ENCODE data around the gene AQP6. TPM values are rescaled to one million over a fixed set of nuclear protein-coding genes. Genes with fewer than 3 reads are reported as not detected.

The AQP6 gene
- total RNA-seq, 1 donor from 2014 or later, result 0.37 TPM

GRCh38 chr12:49949866-49950265, 22.9 kb upstream of the AQP6 start:
- TF ChIP-seq, protein P1, sequence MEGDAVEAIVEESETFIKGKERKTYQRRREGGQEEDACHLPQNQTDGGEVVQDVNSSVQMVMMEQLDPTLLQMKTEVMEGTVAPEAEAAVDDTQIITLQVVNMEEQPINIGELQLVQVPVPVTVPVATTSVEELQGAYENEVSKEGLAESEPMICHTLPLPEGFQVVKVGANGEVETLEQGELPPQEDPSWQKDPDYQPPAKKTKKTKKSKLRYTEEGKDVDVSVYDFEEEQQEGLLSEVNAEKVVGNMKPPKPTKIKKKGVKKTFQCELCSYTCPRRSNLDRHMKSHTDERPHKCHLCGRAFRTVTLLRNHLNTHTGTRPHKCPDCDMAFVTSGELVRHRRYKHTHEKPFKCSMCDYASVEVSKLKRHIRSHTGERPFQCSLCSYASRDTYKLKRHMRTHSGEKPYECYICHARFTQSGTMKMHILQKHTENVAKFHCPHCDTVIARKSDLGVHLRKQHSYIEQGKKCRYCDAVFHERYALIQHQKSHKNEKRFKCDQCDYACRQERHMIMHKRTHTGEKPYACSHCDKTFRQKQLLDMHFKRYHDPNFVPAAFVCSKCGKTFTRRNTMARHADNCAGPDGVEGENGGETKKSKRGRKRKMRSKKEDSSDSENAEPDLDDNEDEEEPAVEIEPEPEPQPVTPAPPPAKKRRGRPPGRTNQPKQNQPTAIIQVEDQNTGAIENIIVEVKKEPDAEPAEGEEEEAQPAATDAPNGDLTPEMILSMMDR (IDR thresholded peaks at IDR 0.05; ENCODE audit: partially characterized antibody, unreplicated experiment), result no peak
- peaks cover 4% of the 10 kb centered on the region for H3K4me1 Mint-ChIP-seq (ENCODE audit: low read depth, unreplicated experiment)
- H3K4me3 Mint-ChIP-seq (ENCODE audit: unreplicated experiment), result no peak overlapping the region
- no peaks in the 10 kb centered on the region for H3K36me3 Mint-ChIP-seq (ENCODE audit: unreplicated experiment)
- H3K27ac Mint-ChIP-seq (ENCODE audit: unreplicated experiment), result no peak overlapping the region
- no peaks in the 10 kb centered on the region for H3K9me3 Mint-ChIP-seq (ENCODE audit: unreplicated experiment)
- DNase-seq, result no peak
- H3K27me3 Mint-ChIP-seq (ENCODE audit: unreplicated experiment), result no peaks in the 10 kb centered on the region

- no peak within 1 kb of the TSS for H3K27ac Mint-ChIP-seq (ENCODE audit: unreplicated experiment)
- no peaks in the 10 kb centered on the region for H3K36me3 Mint-ChIP-seq (ENCODE audit: unreplicated experiment)
- H3K9me3 Mint-ChIP-seq (ENCODE audit: unreplicated experiment), result no peaks in the 10 kb centered on the region
- DNase-seq, result no peak
- peaks cover 4% of the 10 kb centered on the region for H3K4me1 Mint-ChIP-seq (ENCODE audit: low read depth, unreplicated experiment)
- no peak within 1 kb of the TSS for H3K4me3 Mint-ChIP-seq (ENCODE audit: unreplicated experiment)
- no peaks in the 10 kb centered on the region for H3K27me3 Mint-ChIP-seq (ENCODE audit: unreplicated experiment)
- TF ChIP-seq, protein P1 (IDR thresholded peaks at IDR 0.05; ENCODE audit: partially characterized antibody, unreplicated experiment), result no peak
Measured at GRCh38 chr12:49950273-49951251, 22.2 kb upstream of the AQP6 start, which contains the start of gene AQP2. Gene AQP2 (plus strand): TSS chr12:49950737. CDS start chr12:49950831, 94 bp downstream.

- Mint-ChIP-seq H3K4me1 (ENCODE audit: low read depth, unreplicated experiment) (peaks cover 2% of the 10 kb centered on the region), H3K27me3 (ENCODE audit: unreplicated experiment) (peaks cover 2% of the 10 kb centered on the region), H3K9me3 (ENCODE audit: unreplicated experiment) (no peaks in the 10 kb centered on the region), H3K27ac (ENCODE audit: unreplicated experiment) (no peak overlapping the region), H3K4me3 (ENCODE audit: unreplicated experiment) (no peak overlapping the region), H3K36me3 (ENCODE audit: unreplicated experiment) (no peaks in the 10 kb centered on the region)
- TF ChIP-seq, protein P1 (IDR thresholded peaks at IDR 0.05; ENCODE audit: partially characterized antibody, unreplicated experiment), result no peak
- no peak for DNase-seq
Measured at GRCh38 chr12:49951411-49952240, 21.1 kb upstream of the AQP6 start.

- H3K27ac Mint-ChIP-seq (ENCODE audit: unreplicated experiment), result no peak overlapping the region
- no peak for DNase-seq
- peaks cover 2% of the 10 kb centered on the region for H3K4me1 Mint-ChIP-seq (ENCODE audit: low read depth, unreplicated experiment)
- TF ChIP-seq, protein P1 (IDR thresholded peaks at IDR 0.05; ENCODE audit: partially characterized antibody, unreplicated experiment), result no peak
- H3K9me3 Mint-ChIP-seq (ENCODE audit: unreplicated experiment), result no peaks in the 10 kb centered on the region
- peaks cover 10% of the 10 kb centered on the region for H3K27me3 Mint-ChIP-seq (ENCODE audit: unreplicated experiment)
- no peaks in the 10 kb centered on the region for H3K36me3 Mint-ChIP-seq (ENCODE audit: unreplicated experiment)
- no peak overlapping the region for H3K4me3 Mint-ChIP-seq (ENCODE audit: unreplicated experiment)
Measured at GRCh38 chr12:49952391-49953055, 20.2 kb upstream of the AQP6 start.
